ENCODE results near the gene IFNLR1.

DNA sequence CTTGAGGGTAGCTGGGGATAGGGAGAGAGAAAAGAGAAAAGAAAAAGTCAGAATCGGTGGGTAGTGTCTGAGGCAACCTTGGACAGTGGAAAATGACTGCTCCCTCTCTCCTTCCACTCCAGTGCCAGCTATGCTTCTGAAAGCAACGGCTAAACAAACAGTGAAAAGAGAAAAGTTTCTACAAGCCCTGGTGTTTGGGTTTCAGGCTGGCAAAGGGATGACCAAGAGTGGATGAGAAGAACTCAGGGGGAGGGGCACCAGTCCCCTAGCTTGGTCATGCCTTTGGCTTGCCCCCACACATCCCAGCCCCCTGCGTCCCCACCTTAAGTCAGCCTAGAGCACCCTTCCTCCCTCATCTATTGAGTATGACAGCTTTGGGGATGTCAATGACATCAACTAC is 52.7 kb downstream of the IFNLR1 start:
- TF ChIP-seq, protein P1, sequence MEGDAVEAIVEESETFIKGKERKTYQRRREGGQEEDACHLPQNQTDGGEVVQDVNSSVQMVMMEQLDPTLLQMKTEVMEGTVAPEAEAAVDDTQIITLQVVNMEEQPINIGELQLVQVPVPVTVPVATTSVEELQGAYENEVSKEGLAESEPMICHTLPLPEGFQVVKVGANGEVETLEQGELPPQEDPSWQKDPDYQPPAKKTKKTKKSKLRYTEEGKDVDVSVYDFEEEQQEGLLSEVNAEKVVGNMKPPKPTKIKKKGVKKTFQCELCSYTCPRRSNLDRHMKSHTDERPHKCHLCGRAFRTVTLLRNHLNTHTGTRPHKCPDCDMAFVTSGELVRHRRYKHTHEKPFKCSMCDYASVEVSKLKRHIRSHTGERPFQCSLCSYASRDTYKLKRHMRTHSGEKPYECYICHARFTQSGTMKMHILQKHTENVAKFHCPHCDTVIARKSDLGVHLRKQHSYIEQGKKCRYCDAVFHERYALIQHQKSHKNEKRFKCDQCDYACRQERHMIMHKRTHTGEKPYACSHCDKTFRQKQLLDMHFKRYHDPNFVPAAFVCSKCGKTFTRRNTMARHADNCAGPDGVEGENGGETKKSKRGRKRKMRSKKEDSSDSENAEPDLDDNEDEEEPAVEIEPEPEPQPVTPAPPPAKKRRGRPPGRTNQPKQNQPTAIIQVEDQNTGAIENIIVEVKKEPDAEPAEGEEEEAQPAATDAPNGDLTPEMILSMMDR (optimal IDR thresholded peaks at IDR 0.05 in 1 of 3, IDR thresholded peaks at IDR 0.05 in 1 of 3, conservative IDR thresholded peaks at IDR 0.05 in 1 of 3; ENCODE audit: extremely low read depth in 1 of 3, insufficient read depth in 2 of 3, low read length in 3 of 3) = no peak
- TF ChIP-seq EZH2 (IDR thresholded peaks at IDR 0.05; ENCODE audit: low read length) = no peak
